ENCODE data around the gene SMARCE1.

Gene SMARCE1

DNA sequence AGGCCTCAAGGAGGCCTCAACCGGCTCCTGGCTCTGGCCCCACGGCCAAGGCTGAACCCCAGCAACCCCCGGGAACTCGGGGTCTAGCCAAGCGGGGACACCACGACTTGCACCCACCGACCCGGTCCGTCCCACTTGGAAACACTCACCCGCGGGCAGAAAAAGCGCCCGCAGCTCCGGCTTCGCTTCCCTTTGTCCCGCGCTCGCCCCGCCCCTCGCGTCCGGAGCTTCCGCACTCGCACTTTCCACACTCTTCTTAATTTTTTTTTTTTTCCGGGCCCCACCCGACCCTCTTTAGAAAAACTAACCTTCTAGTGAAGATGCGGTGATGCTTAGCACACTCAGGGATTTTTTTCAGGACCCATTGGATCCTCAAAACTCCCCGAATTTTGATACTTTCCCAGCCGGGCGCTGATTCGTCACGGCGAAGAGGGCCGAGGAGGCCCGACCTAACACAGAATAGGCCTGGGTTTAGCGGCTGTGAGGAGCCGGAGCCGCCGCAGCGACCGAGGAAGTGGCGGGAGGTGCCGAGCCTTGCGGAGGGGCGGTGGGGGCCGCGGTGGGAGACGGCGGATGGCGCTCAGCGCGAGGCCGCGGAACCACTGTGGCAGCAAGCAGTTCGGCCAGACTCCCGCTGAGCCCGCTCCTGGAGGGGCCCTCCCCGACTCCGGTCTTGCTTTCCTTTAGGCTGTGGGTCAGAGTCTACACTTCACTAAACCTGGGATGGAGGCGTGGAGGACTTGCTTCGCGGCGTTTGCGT, at the start of gene SMARCE1:
Gene SMARCE1, minus strand, starts transcription at position 195 of the 760 bp plus-strand sequence. CDS start 2,016 bp downstream, outside the sequence.
- peak; percentile 50 to 60 (median 54) for DNase-seq

DNA sequence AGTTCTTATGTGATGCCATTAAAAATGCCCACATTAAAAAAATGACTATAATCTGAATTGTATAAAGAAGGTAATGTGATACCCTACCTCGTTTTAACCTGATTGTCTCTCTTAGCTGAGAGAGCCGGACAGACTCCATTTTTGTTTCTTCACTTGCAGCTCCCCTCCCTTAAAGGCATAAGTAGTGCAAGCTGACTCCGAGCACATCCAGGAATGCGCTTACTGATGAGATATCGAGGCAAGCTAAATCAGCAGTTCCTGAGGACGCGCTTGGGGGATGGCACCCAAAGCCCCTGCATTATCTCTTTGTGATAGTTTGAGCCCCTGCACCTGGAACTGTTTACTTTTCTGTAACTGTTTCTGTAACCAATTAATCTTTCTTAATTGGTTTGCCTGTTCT, 49.7 kb upstream of the SMARCE1 start:
- DNase-seq = no peak

DNA sequence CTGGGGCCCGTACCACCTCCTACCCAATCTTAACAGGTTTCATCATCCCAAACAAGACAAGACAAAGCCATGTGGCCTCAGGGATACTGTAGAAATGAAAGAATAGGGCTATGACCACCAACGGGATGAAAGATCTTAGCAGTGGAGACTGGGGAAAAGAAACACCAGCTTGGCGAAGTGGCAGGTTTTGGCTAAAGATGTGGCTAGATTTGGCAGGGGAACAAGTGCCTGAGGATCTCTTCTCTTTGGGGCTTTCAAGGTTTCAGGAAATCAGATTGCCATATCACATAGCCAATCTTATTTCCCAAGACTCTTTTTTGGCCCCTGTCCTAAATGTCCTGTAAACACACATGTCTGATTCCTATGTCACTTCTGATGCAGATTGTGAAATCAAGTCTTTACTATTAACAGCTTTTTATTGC, 49.0 kb upstream of the SMARCE1 start:
- no peak for DNase-seq

DNA sequence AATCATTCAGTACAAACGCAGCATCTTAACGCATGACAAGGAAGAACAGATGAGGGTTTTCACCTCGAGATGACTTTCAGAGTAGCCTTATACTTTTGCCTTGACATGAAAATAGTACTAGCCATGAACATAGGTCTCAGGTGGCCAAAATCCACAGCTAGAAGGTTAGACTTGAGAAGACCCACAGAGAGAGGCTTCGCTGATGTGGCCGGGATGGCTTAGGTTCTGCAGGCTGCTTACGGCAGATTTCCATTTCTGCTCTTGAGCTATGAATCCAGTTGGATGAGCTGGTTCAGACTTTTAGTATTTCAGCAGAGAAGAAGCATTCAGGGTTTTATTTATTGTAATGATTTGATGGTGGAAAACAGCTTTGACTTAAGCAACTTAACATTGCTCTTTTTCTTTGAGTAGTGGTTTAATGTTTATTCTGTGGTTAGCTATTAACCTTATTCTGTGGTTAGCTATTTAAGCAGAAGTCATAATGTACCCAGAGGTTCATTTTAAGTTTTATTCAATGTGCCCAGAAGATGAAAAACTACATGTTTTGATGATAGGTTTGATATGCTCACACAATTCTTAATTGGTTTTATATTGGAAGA, 48.4 kb upstream of the SMARCE1 start:
- no peak for DNase-seq

DNA sequence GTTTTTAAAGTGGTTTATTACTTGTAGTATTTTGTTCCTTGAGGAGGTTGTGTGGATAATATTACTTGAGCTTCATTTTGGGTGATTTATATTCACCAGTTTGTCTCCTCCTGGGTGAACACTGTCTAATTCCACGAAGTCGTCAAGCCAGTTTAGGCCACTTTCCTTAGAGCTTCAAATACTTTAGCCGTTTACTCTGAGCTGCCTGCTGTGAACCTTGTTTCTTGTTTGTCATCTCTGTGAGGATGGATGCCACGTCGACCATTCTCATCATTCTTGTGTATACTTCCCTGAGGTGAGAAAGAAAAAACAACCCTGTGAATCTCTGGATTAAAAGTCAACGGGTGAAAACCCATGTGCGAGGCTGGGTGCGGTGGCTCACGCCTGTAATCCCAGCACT, 47.0 kb upstream of the SMARCE1 start:
- DNase-seq = no peak

DNA sequence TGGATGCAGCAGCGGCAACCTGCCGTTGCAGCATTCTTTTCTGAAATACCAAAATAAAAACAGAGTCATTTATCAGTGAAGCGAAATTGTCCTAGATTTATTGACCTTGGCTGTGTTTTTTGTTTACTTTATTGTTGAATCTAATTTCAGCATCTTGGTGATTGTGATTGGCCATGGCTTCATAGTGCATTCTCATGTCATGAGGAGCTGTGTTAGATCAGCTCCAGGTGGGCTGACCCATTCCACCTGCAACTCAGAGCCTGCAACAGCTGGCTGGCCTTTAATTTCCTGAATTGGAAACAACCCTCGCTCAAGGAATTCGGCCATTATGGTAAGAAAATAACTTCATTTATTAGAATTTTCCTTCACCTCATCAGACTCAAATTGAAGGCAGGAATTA, 39.5 kb upstream of the SMARCE1 start:
- no peak for DNase-seq

DNA sequence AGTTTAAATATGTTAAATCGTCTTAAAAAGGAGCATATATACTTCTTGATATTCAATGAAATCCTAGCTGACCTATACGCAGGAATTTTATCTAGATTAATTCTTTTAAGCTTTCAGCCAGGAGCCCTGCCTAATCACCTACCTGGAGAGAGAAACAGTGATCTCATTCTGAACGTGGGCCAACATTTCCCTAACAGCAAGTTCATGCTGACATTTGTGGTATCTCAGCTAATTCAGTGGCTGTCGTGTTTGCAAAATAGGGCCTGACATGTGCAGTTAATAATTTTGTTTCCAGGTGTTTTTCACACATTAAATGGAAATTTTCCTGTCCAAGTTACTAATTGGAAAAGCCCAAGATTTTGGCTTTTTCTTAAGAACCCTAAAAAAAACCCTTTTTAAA, 38.6 kb upstream of the SMARCE1 start:
- no peak for DNase-seq

DNA sequence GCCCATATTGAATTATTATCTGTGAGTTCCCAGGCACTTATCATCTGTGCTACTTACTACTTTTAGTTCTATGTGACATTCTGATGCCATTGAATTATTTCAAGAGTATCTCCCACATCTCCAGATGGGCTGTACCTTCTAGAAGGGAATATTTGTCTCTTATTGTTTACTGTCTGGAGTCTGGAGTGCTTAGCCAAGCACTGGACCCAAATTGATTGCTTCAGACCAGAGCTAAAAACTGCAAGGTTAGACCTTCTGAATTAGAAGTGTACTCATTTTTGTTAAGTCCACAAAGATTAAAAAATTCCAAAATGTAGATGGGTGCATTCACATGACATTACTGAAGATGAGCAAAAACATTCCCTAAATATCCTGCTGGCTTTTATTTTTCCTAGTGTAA, 33.4 kb upstream of the SMARCE1 start:
- no peak for DNase-seq

DNA sequence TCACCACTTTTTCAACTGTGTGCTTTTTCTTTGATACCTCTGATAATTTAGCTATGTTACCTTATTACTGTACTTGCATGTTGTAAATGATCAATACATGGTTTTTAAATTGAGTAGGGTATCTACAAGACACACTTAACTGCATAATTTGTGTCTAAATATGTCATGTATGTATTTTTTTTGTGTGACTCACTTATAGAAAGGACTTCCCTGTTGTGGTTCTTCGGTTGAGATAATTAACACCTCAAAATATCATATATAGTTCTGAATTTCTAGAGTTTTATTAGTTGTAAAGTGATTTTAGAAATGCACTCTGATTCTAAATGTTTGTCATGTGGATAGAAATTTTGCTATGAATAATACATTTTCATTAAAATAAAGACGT, 31.9 kb upstream of the SMARCE1 start:
- no peak for DNase-seq

DNA sequence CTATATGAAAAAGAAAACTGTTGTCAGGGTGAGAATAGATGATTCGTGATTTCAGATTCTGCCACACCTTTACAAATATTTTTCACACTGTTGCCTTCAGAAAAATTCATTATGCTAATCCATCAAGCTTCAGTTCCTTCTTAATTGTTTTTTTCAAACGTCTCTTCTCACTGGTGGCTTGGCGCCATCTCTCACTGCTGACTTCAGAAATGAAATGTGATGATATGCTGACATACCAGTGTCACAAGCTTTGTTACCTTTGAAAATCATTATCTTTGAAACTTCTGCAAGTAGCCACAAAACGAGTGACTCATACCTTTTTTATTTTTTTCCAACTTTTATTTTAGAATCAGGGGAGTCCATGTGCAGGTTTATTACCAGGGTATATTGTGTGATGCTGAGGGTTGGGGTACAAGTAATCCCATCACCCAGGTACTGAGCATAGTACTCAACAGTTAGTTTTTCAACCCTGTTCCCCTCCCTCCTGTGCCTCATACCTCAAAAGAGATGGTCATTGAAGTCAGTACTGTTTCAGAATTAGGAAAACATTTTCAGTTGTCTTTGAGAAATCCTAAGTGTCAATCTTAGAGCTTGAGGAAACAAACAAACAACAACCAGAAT, 31.4 kb upstream of the SMARCE1 start:
- no peak for DNase-seq

DNA sequence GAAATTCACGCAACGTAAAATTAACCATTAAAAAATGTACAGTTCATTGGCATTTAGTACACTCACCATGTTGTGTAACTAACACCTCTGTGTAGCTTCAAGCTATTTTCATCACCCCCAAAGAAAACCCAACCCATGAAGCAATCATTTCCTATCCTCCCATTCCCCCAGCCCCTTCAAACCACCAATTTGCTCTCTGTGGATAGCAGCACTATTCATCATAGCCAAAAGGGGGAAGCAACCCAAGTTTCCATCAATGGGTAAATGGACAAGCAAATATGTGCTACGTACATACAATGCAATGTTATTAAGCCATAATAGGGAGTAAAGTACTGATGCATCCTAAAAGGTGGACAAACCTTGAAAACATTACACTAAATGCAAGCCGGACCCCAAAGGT, 28.3 kb upstream of the SMARCE1 start:
- DNase-seq = no peak

DNA sequence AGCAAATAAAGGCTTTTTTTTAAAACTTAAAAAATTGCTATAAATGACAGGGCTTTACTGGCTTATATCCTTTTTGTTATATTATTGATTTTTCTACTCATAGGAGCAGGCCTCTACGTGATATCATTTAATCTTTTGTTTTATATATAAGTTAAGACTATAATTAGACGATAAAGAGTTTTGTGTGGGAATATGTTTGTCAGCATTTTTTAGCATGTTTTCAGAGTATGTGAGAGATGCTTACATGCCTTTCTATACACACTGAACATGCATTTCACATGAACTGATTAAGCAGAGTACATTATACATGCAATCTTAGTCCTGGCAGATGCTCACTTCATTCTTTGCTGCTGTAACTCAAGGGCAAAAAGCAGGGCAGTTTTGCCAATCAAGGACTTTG, 25.0 kb upstream of the SMARCE1 start:
- DNase-seq = no peak

DNA sequence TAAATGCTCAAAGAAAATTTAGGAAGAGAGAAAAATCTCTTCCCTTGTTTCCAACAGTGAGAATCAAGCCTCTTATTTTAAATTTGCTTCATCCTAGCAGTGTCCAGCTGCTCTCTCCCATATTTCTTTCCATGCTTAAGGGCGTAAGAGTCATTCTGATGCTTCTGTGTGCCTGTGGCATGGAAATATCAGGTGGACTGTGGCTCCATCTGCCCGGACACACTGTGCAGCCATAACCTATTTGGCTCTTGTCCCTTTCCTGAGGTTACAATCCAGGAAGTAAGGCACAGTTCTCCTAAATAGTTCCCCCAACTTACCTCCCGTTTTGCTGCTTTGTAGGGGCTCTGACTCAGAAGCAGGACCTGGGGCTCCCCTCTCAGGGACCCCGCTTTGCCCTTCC, 23.7 kb upstream of the SMARCE1 start:
- DNase-seq = no peak

DNA sequence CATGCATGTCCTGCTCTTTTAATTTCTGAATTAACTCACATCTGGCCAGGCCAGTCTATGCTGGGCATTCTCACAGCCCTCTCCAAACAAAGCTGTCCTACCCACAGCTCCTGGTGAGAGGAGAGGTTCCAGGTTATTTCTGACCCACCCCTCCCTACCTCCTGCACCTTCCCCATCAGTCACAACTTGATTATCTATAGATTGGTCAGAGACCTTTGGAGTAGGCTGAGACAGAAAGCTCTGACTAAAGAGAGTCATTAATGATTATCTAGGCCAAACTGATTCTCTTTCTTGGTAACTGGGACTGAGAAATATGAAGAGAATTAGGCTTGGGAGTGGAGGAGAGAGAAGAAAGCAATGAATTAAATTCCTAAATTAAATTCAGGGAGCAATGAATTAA, 18.7 kb upstream of the SMARCE1 start:
- no peak for DNase-seq

DNA sequence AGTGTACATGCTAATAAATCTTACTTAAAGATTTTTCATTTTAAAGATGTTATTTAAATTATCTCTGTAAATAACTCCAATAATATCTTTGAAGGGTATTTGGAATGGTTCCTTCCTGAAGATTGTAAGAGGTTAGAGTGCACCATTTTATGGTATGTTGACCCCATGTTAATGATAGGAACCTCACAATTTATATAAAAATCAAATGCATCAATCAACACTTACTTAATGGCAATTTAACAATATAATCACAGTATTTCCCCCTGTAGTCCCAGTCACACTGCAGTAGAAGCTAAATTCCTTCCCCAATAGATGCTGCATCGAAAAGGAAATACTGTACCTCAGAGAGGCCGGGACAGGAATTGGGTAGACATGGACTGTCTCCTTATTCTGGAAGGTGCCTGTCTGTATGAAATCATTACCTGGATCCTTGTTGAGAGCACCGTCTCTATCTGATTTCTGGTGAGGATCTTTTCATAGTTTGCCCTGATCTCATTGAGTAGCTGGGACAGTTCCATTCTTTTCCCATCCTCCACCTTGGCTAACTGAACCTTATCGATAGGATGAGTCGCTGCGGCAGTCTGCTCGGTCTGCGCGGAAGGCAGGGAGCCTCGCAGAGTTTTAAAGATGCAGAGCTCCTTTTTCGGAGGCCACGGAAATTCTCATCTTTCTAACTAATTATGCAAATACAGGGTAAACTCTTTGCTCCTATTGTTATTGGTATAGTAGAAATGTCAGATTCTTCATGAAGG, 17.1 kb upstream of the SMARCE1 start, which contains the start of gene KRT222:
Gene KRT222, minus strand, starts transcription at position 596 of the 752 bp plus-strand sequence. Its CDS starts 78 bp downstream, at position 518.
- DNase-seq = no peak

DNA sequence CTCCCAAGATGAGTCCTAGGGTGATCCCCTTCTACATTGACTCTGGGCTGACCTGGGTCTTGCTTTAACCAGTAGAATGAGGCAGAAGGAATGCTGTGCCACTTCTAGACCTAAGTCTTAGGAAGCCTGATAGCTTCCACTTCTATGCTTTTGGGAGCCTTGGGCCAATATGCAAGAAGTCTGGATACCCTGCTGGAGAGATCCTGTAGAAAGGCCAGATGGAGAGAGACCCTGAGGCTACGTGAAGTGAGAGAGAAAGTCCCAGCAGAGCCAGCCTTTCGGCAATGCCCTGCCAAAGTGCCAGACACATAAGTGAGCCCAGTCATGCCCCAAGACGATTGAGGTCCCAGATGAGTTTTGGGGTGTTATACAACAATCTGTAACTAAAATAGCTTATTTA, 15.6 kb upstream of the SMARCE1 start:
- DNase-seq = no peak

DNA sequence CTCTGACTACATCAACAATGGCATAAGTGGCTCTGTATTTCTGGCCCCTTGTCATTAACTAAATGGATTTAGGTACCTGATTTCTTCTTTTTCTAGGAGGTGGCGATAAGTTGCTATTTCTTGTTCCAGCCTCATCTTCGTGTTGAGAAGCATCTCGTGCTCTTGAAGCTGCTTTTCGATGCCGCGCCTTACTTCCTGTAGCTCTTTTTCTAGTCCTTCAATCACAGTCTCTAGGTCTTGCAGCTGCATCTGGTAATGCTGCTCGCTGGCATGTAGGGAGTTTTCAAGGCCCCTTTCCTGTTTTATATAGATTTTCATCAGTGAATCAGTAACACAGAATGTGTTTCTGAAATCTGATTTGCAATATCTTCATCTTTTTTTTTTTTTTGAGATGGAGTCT, 12.3 kb upstream of the SMARCE1 start:
- DNase-seq = no peak

DNA sequence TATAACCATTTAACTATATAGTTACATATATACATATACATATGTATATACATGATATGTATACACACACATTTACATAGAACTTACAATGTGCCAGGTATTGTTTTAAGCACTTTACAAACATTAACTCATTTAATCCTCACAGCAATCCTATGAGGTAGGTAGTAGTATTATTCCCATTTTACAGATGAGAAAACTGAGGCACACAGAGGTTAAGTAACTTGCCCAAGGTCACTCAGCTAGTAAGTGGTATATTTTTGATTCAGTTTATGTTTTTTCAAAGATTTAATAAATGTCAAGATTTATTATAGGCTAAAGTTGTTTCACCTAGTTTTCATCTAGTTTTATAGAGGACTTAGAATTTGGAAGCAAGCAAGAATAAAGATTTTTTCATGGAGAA, 10.8 kb upstream of the SMARCE1 start:
- no peak for DNase-seq

DNA sequence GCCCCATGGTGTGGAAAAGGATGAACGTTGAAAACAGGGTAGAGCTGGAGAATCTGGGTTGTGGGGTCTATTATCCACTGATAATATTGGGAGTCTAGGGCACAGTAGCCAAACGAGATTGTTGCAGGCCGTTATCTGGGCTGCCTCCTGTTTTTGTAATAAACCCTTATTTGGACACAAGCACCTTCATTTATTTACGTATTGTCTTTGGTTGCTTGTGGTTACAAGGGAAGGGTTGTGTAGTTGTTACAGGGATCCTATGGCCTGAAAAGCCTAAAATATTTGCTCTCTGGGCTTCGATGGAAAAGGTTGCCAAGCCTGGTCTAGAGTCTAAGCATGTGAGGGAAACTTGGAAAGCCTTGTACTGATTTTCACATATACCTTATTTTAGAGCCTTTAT, 4.3 kb upstream of the SMARCE1 start:
- DNase-seq = no peak

DNA sequence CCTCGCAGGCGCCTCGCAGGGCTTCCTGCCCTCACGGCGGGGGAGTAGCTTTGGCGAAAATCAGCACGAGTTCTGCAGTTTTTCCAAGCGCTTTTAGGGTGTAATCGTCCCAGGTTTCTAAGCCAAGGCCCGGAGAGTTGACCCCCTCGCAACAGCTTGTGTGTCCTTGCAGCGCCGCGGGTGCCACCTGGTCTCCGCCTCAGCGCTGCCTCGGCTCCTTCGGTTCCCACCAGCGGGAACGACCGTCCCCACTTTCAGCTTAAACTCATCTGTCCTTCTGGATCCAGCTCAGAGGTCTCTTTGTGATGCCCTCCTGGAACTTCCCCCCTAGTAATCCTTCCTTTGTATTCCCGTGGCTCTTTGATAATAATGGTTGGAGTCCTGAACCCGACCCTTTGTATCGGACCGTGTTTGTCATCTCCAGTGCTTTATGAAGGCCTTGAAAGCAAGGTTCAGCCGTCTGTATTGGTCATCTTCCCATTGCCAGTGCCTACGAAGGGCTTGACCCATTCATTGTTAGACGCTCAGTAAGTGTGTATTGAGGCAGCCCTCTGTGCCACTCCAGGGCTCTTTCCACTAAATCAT, 858 bp upstream of the SMARCE1 start:
- no peak for DNase-seq

DNA sequence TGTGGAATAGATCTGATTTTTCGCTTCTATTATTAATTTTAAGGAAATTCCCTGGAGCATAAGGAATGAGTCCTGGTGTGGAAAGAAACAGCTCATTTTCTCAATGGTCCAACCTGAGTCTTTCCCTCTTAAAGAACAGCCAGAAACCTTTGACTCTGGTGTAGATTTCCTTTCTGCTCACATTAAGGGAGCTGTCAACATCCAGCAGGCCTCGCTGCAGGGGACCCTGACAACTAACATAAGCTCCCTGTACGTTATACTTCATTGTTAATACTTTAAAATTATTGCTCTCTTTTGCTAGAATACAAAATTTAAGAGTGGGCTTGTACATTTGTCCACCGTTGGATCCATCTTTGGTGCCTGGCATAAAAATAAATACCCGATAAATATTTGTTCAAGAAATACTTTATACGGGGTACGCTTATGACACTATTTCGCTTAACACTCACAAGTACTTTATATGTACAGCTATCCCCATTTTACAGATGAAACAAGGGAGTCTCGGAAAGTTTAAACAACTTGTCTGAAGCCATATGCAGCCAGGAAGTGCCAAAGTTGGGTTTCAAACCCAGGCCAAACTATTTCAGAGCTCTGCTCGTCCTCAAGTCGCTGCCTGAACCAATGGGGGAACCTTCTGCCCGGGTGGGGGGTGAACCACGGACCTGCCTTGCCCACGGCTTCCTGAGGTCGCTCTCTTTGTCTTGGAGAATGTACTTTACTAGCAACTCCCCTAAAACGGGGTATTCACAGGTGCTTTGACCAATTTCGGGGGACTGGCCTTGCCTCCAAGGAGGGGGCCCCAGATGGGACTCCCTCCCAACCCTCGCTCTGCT, 611 bp downstream of the SMARCE1 start:
- peak in 3 of 4 experiments; percentile 19 to 34 (median 31) for DNase-seq

DNA sequence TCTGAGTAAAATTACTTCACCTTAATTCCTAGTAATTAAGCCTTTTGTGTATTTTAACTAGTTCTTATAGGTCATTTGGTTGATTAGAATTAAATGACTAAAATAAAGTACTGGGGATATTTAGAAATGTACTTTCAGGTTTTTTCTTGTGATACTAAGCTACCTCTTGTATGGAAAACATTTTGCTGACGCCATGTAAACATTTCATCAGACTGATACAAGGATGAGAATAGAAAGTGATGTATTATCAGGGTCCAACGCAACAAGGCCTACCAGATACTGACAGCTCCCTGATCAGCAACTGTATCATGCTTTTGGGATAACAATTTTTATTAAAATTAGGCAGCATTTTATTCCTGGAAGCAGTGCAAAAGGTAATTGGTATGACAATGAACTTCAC, 1.7 kb downstream of the SMARCE1 start:
- no peak for DNase-seq

Measured in activated CD4-positive, CD25-positive, alpha-beta regulatory T cell (primary cell).